ENCODE measurements around the gene MED15.

DNA sequence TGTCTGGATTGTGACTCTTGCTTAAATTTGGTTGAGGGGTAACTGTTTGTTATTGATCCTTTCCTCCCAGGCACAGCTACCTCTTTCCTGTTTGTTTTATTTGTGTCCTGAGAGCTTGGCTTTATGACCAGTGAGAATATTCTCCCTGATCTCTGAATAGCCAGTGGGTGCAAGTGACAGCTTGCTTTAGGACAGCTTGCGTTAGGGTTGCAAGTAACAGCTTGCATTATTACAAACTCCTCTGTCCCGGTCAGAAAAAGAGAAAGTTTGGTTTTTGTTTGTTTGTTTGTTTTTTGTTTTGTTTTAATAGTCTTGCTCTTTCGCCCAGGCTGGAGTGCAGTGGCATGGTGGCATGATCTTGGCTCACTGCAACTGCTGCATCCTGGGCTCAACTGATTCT lies 8.5 kb upstream of the MED15 start:
- TF ChIP-seq CTCF (IDR thresholded peaks at IDR 0.05), result no peak
- no peak for TF ChIP-seq POLR2A (IDR thresholded peaks at IDR 0.05)
